AG04450 (cell line): ENCODE results near the gene ONECUT3. TPM values are rescaled to one million over a fixed set of nuclear protein-coding genes. Genes with fewer than 3 reads are reported as not detected.

Experiments used
- CTCF ChIA-PET: fragments of 300-600, 350-600 bp; formaldehyde crosslinking; extraction: SDS; loops from one replicate; lab custom pipeline; 2022; ENCODE audit warnings: antibody characterized with exemption, inconsistent platforms; lab: Charles Lee
- POLR2A ChIA-PET: fragments of 350-600 bp; formaldehyde crosslinking; extraction: SDS; loops from one replicate; lab custom pipeline; 2021; ENCODE audit warnings: antibody characterized with exemption, inconsistent platforms; lab: Yijun Ruan, JAX
- DNase-seq: peaks from one replicate; pipeline ENCODE4 v3.0.0-alpha.2; 2011; ENCODE audit warnings: low read depth, low spot score
- H3K27ac ChIP-seq: one replicate; pipeline ENCODE4 v1.5.1; 2012; ENCODE audit warnings: low read depth, low read length, control low read depth
- H3K27me3 ChIP-seq: one replicate; pipeline ENCODE4 v1.6.0; 2012; ENCODE audit warnings: low read length; ENCODE audit not compliant: control insufficient read depth, insufficient read depth
- H3K4me3 ChIP-seq: 2 replicates; pipeline ENCODE4 v1.5.1; 2011; ENCODE audit warnings: mild to moderate bottlenecking, low read depth, low read length, control low read depth
- H3K9me3 ChIP-seq: 2 replicates; pipeline ENCODE4 v1.5.1; 2012; ENCODE audit warnings: low read length; ENCODE audit not compliant: control insufficient read depth, insufficient read depth
- polyA plus RNA-seq: library from polyadenylated mRNA; depleted of rRNA; stranded (reverse); fragments of >200 nt; gene quantifications from 2 replicates; pipeline ENCODE4 v1.2.3, GENCODE V29; 2011
- TF ChIP-seq, protein P1 (sequence below): IDR thresholded peaks from 2 replicates; pipeline ENCODE4 v1.5.1; 2011; ENCODE audit warnings: low read depth, low read length, control low read depth, inconsistent platforms

The ONECUT3 gene
- polyA plus RNA-seq, 1 experiment: not detected

DNA sequence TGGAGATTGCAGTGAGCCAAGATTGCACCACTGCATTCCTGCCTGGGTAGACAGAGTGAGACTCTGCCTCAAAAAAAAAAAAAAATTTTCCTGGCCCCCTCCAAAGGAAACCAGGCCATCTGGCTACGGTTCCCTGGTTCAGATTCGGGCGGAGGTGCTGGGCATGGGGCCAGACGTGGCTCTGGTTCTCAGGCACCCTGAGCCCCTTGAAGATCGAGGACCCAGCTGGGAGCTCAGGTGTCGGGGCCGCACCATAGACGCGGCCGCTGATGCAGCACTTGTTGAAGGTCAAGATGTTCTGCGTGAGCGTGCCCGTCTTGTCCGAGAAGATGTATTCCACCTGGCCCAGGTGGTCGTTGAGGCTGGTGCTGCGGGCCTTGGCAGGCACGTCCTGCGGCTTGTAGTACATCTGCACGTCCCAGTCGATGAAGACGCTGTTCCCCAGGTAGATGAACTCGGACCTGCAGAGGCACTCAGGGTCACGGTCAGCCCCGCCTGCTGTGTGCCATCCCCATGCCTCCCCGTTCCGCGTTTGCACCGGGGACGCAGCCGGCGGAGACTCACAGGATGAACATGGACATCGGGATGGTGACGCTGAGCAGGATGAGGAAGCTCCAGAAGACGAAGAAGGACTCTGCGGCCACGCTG is 46.5 kb downstream of the ONECUT3 start:
- CTCF ChIA-PET: interaction anchor here (1.0 kb wide), 1 partner anchor 194 kb away, joined by 3 read pairs; the partner anchor contains the start of gene UQCR11
- TF ChIP-seq, protein P1, sequence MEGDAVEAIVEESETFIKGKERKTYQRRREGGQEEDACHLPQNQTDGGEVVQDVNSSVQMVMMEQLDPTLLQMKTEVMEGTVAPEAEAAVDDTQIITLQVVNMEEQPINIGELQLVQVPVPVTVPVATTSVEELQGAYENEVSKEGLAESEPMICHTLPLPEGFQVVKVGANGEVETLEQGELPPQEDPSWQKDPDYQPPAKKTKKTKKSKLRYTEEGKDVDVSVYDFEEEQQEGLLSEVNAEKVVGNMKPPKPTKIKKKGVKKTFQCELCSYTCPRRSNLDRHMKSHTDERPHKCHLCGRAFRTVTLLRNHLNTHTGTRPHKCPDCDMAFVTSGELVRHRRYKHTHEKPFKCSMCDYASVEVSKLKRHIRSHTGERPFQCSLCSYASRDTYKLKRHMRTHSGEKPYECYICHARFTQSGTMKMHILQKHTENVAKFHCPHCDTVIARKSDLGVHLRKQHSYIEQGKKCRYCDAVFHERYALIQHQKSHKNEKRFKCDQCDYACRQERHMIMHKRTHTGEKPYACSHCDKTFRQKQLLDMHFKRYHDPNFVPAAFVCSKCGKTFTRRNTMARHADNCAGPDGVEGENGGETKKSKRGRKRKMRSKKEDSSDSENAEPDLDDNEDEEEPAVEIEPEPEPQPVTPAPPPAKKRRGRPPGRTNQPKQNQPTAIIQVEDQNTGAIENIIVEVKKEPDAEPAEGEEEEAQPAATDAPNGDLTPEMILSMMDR: no peak
- Histone ChIP-seq H3K4me3 (no peak overlapping the region), H3K27me3 (no peaks in the 10 kb centered on the region), H3K27ac (no peak overlapping the region), H3K9me3 (no peaks in the 10 kb centered on the region; the same call in 1 of the 2 replicates)
- POLR2A ChIA-PET: no interaction called here
- no peak for DNase-seq

DNA sequence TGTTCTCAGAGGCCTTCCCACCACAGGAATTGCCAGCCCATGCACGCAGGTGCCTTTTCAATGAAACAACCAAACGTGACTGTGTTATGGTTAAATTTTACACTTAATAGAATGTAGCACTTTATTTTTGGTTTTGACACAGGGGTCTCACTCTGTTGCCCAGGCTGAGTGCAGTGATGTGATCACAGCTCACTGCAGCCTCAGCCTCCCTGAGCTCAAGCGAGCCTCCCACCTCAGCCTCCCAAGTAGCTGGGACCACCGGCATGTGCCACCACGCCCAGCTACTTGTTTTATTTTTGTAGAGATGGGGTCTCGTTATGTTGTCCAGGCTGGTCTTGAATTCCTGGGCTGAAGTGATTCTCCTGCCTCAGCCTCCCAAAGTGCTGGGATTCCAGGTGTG is 51.6 kb downstream of the ONECUT3 start:
- CTCF ChIA-PET: interaction anchor here (0.6 kb wide), 1 partner anchor 153 kb away, joined by 3 read pairs; no protein-coding TSS in a partner anchor
- Histone ChIP-seq H3K27me3 (no peaks in the 10 kb centered on the region), H3K4me3 (no peak overlapping the region), H3K27ac (no peak overlapping the region), H3K9me3 (no peaks in the 10 kb centered on the region; the same call in 1 of the 2 replicates)
- TF ChIP-seq, protein P1: no peak
- no peak for DNase-seq
- POLR2A ChIA-PET: no interaction called here

DNA sequence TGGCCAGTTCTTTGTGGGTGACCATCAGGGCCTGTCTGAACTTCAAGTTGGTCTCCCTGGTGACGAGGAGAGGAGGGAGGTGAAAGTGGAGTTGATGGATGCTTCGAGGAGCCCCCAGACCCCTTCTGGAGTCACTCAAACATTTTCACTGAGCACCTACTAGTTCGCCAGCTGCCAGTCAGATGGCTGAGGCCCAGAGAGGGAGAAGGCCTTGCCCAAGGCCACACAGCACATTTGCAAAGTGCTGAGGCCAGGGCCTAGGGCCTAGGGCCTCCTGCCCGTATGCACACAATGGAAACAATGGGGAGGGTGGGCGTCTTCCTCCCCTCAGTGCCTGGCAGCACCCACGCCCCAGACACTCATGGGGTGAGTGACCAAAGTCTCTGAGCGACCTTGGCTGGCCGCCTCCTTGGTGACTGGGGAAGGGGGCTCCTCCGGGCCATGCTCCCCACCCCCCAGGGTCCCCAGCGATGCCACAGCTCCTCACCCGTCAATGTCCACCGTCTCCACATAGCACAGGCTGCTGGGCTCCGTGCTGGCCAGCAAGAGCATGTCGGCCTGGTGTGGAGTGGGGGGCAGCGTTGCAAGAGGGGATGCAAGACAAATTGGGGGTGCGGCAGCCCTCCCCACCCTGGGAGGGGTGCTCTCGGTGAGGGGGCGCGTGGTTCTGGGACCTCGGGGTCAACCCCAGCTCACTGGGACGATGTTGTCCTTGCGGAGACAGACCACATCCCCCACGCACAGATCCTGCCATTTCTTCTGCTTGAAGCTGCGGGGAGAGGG is 52.3 kb downstream of the ONECUT3 start:
- ChIA-PET CTCF (no interaction called here), POLR2A (no interaction called here)
- Histone ChIP-seq H3K27ac (no peak overlapping the region), H3K9me3 (no peaks in the 10 kb centered on the region; the same call in 1 of the 2 replicates), H3K27me3 (no peaks in the 10 kb centered on the region), H3K4me3 (no peak overlapping the region)
- no peak for DNase-seq
- TF ChIP-seq, protein P1: no peak

DNA sequence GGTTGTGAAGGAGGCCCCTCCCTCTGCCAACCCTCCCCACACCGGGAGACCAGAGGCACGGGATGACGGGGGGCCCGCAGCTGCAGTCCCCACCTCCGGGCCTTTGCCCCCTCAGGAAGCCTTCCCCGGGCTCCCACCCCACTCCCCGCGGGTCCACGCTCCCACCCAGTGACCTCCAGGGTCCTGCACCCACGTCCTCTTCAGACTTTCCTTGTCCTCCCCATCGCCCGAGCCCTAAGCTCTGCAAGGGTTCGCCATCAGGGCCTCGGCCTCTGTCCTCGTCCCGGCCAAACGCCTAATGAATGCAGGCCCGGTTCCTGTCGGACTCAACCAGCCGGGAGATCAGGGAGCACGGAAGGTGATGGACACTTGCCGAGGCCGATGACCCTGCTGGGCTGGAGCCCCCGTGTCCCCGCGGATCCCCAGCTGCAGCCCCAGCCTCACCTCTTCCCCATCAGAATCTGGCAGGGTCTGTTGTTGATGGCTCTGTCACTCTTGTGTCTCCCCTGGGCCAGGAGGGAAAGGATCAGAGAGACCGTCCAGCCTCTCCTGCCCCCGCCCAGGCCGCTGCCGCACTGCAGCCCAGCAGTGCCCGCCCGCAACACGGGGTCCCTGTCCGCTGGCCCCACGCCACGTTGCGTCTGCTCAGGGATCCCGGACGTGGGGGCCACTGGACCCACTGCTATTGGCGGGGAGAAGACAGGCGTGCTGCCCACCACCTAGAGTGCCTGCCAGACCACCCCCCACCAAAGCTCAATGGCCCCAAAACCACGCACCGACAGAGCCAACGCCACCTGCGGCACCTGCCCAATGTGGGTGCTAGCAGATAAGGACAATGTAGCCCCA is 53.1 kb downstream of the ONECUT3 start:
- H3K9me3 ChIP-seq: no peaks in the 10 kb centered on the region; the same call in 1 of the 2 replicates
- DNase-seq: no peak
- ChIA-PET CTCF (no interaction called here), POLR2A (no interaction called here)
- H3K4me3 ChIP-seq: no peak overlapping the region
- TF ChIP-seq, protein P1: no peak
- H3K27ac ChIP-seq: no peak overlapping the region
- no peaks in the 10 kb centered on the region for H3K27me3 ChIP-seq
